Measurements from ENCODE around the gene RNMT.

- TF ChIP-seq POLR2A (IDR thresholded peaks at IDR 0.05; ENCODE audit: low read depth, low read length), result no peak
- TF ChIP-seq CTCF (conservative IDR thresholded peaks at IDR 0.05; ENCODE audit: low read depth, low read length), result no peak
- no peak for TF ChIP-seq USF2 (IDR thresholded peaks at IDR 0.05; ENCODE audit: low read depth, low read length)
- TF ChIP-seq MAFK (IDR thresholded peaks at IDR 0.05; ENCODE audit: low read depth, low read length), result no peak
- no peak for TF ChIP-seq SMC3 (IDR thresholded peaks at IDR 0.05; ENCODE audit: low read depth, low read length)
- TF ChIP-seq BHLHE40 (IDR thresholded peaks at IDR 0.05; ENCODE audit: low read depth, low read length), result no peak
- no peak for TF ChIP-seq RFX5 (IDR thresholded peaks at IDR 0.05; ENCODE audit: low read depth, low read length)
- TF ChIP-seq CEBPB (IDR thresholded peaks at IDR 0.05; ENCODE audit: low read depth, low read length), result no peak
- no peak for TF ChIP-seq RCOR1 (IDR thresholded peaks at IDR 0.05; ENCODE audit: insufficient replicate concordance, low read length)
- no peak for TF ChIP-seq MAZ (IDR thresholded peaks at IDR 0.05; ENCODE audit: borderline replicate concordance, low read depth, low read length)
- TF ChIP-seq RAD21 (IDR thresholded peaks at IDR 0.05; ENCODE audit: low read length), result no peak
- TF ChIP-seq FOS (IDR thresholded peaks at IDR 0.05; ENCODE audit: low read depth, low read length), result no peak
- TF ChIP-seq ELK1 (IDR thresholded peaks at IDR 0.05; ENCODE audit: borderline replicate concordance, low read depth, low read length), result no peak
- TF ChIP-seq MXI1 (IDR thresholded peaks at IDR 0.05; ENCODE audit: borderline replicate concordance, low read depth, low read length), result no peak
These were observed 9.6 kb upstream of the RNMT start for GRCh38 chr18:13716916-13717315.
